Astrocyte (in vitro differentiated cells and primary cell): Measurements from ENCODE around the gene SPTY2D1. TPM values are rescaled to one million over a fixed set of nuclear protein-coding genes. Genes with fewer than 3 reads are reported as not detected.
"Not testable (repeated sequence)": the region's sequence is repeated elsewhere in the genome, so short reads cannot be mapped to it uniquely, and the experiment has no call there.

Experiments used
- DNase-seq: peaks from one replicate; pipeline ENCODE4 v3.0.0-alpha.2; 2010; ENCODE audit warnings: low read depth
- FAIRE-seq: peaks from 2 replicates; lab custom pipeline; 2011; peaks lifted over from hg19 to GRCh38; lab: Jason Lieb, UNC
- H2AFZ ChIP-seq: 2 replicates; pipeline ENCODE4 v1.6.0; 2012; ENCODE audit warnings: low read depth, low read length, inconsistent platforms
- H3K27ac ChIP-seq: 2 replicates; pipeline ENCODE4 v1.5.1; 2011; ENCODE audit warnings: low read depth, low read length, inconsistent platforms
- H3K27me3 ChIP-seq: 2 replicates; pipeline ENCODE4 v1.6.0; 2011; ENCODE audit warnings: low read length, inconsistent platforms; ENCODE audit not compliant: insufficient read depth
- H3K36me3 ChIP-seq: 2 replicates; pipeline ENCODE4 v1.5.1; 2011; ENCODE audit warnings: low read length, inconsistent platforms; ENCODE audit not compliant: insufficient read depth
- H3K4me1 ChIP-seq: 2 replicates; pipeline ENCODE4 v1.5.1; 2011; ENCODE audit warnings: low read length, inconsistent platforms; ENCODE audit not compliant: insufficient read depth
- H3K4me2 ChIP-seq: 2 replicates; pipeline ENCODE4 v1.6.0; 2012; ENCODE audit warnings: low read length, inconsistent platforms
- H3K4me3 ChIP-seq: 2 replicates; pipeline ENCODE4 v1.5.1; 2011; ENCODE audit warnings: low read depth, mild to moderate bottlenecking, low read length, inconsistent platforms; ENCODE audit not compliant: insufficient read depth
- H3K79me2 ChIP-seq: 2 replicates; pipeline ENCODE4 v1.6.0; 2012; ENCODE audit warnings: mild to moderate bottlenecking, low read length, inconsistent platforms; ENCODE audit not compliant: insufficient read depth
- H3K9ac ChIP-seq: 2 replicates; pipeline ENCODE4 v1.6.0; 2012; ENCODE audit warnings: mild to moderate bottlenecking, low read length, inconsistent platforms
- H3K9me3 ChIP-seq: 2 replicates; pipeline ENCODE4 v1.5.1; 2012; ENCODE audit warnings: low read depth, mild to moderate bottlenecking, low read length, inconsistent platforms; ENCODE audit not compliant: insufficient read depth
- H4K20me1 ChIP-seq: 2 replicates; pipeline ENCODE4 v1.6.0; 2012; ENCODE audit warnings: low read length, inconsistent platforms; ENCODE audit not compliant: insufficient read depth
- H3K27ac Mint-ChIP-seq: one replicate; pipeline ENCODE4 v1.8.0; 2021; ENCODE audit warnings: mild to moderate bottlenecking, mixed read lengths; ENCODE audit not compliant: unreplicated experiment
- H3K27me3 Mint-ChIP-seq: one replicate; pipeline ENCODE4 v1.8.0; 2021; ENCODE audit warnings: low read depth, mixed read lengths; ENCODE audit not compliant: unreplicated experiment
- H3K36me3 Mint-ChIP-seq: one replicate; pipeline ENCODE4 v1.8.0; 2021; ENCODE audit warnings: low read depth, mixed read lengths; ENCODE audit not compliant: unreplicated experiment
- H3K4me1 Mint-ChIP-seq: one replicate; pipeline ENCODE4 v1.8.0; 2021; ENCODE audit warnings: low read depth, mixed read lengths; ENCODE audit not compliant: unreplicated experiment
- H3K4me3 Mint-ChIP-seq: one replicate; pipeline ENCODE4 v1.8.0; 2021; ENCODE audit warnings: mild to moderate bottlenecking, moderate library complexity, mixed read lengths; ENCODE audit not compliant: unreplicated experiment
- H3K9me3 Mint-ChIP-seq: one replicate; pipeline ENCODE4 v1.8.0; 2021; ENCODE audit warnings: mild to moderate bottlenecking, mixed read lengths; ENCODE audit not compliant: unreplicated experiment
- CTCF ChIP-seq: IDR thresholded peaks from 2 replicates; pipeline ENCODE4 v1.5.1; 2011; ENCODE audit warnings: low read depth, mild to moderate bottlenecking, inconsistent platforms, low read length, moderate library complexity; ENCODE audit not compliant: insufficient read depth
- EZH2 ChIP-seq: IDR thresholded peaks from 2 replicates; pipeline ENCODE4 v1.6.1; 2012; ENCODE audit warnings: mild to moderate bottlenecking, low read length, inconsistent platforms; ENCODE audit not compliant: insufficient read depth
- total RNA-seq: library from RNA; stranded (reverse); gene quantifications from 2 replicates; pipeline ENCODE4 v1.2.1, GENCODE V29; 2021

Gene SPTY2D1
- total RNA-seq, 1 donor from 2014 or later = 24.4 TPM

- Histone ChIP-seq H3K4me3 (no peak overlapping the region), H3K9me3 (no peaks in the 10 kb centered on the region), H3K4me1 (no peaks in the 10 kb centered on the region), H3K27ac (no peak overlapping the region), H3K36me3 (no peaks in the 10 kb centered on the region), H3K27me3 (peaks cover 2% of the 10 kb centered on the region), H4K20me1 (no peaks in the 10 kb centered on the region), H3K4me2 (no peak overlapping the region), H3K79me2 (no peaks in the 10 kb centered on the region), H3K9ac (no peak overlapping the region), H2AFZ (no peak overlapping the region)
- Mint-ChIP-seq H3K27me3 (peaks cover 2% of the 10 kb centered on the region), H3K27ac (peak overlapping the region; percentile 69), H3K36me3 (no peaks in the 10 kb centered on the region), H3K4me1 (peaks cover 19% of the 10 kb centered on the region), H3K4me3 (no peak overlapping the region), H3K9me3 (no peaks in the 10 kb centered on the region)
- DNase-seq (no peak), FAIRE-seq (no peak)
- TF ChIP-seq CTCF (no peak), EZH2 (no peak)
Observed at GRCh38 chr11:18668131-18668530, 34.0 kb upstream of the SPTY2D1 start.

- H2AFZ ChIP-seq, FAIRE-seq, H3K27ac Mint-ChIP-seq, H3K36me3 Mint-ChIP-seq, H3K36me3 ChIP-seq, H3K4me3 ChIP-seq, H3K79me2 ChIP-seq, H3K9me3 Mint-ChIP-seq, H3K27ac ChIP-seq, H3K27me3 ChIP-seq, H3K4me3 Mint-ChIP-seq, H3K4me1 ChIP-seq, H4K20me1 ChIP-seq, H3K4me2 ChIP-seq, H3K9me3 ChIP-seq, H3K9ac ChIP-seq, DNase-seq: not testable (repeated sequence)
- H3K4me1 Mint-ChIP-seq = peaks cover 17% of the 10 kb centered on the region
- H3K27me3 Mint-ChIP-seq = peaks cover 21% of the 10 kb centered on the region
Observed at GRCh38 chr11:18665353-18665872, 31.3 kb upstream of the SPTY2D1 start.

- TF ChIP-seq EZH2 (no peak), CTCF (no peak)
- no peak overlapping the region for H3K4me3 ChIP-seq
- H2AFZ ChIP-seq = no peak overlapping the region
- no peaks in the 10 kb centered on the region for H3K79me2 ChIP-seq
- FAIRE-seq (no peak), DNase-seq (no peak)
- no peaks in the 10 kb centered on the region for H3K36me3 Mint-ChIP-seq
- H3K9me3 ChIP-seq = no peaks in the 10 kb centered on the region
- H4K20me1 ChIP-seq = no peaks in the 10 kb centered on the region
- no peak overlapping the region for H3K27ac ChIP-seq
- H3K27me3 ChIP-seq = no peaks in the 10 kb centered on the region
- no peaks in the 10 kb centered on the region for H3K36me3 ChIP-seq
- no peak overlapping the region for H3K4me2 ChIP-seq
- no peak overlapping the region for H3K4me3 Mint-ChIP-seq
- H3K27me3 Mint-ChIP-seq = peaks cover 21% of the 10 kb centered on the region
- no peak overlapping the region for H3K27ac Mint-ChIP-seq
- peaks cover 12% of the 10 kb centered on the region for H3K9me3 Mint-ChIP-seq
- H3K4me1 ChIP-seq = no peaks in the 10 kb centered on the region
- no peak overlapping the region for H3K9ac ChIP-seq
- no peaks in the 10 kb centered on the region for H3K4me1 Mint-ChIP-seq
Observed at GRCh38 chr11:18657673-18658072, 23.5 kb upstream of the SPTY2D1 start.
